Heart right ventricle (tissue), 16 donors: ENCODE data around the gene MEPCE. TPM values are rescaled to one million over a fixed set of nuclear protein-coding genes. Genes with fewer than 3 reads are reported as not detected.

ENCODE experiments used
- ATAC-seq, 8 donors: fragments of 200-7000 bp; cut with Tn5 transposase; one replicate each; pipeline ENCODE4 v1.9.1; 2020; ENCODE audit warnings: mild to moderate bottlenecking in 8 of 8, moderate library complexity in 8 of 8, moderate number of reproducible peaks in 1 of 8
- DNase-seq, 2 donors: peaks; one replicate each; pipeline ENCODE4 v3.0.0-alpha.2; 2020
- H3K27ac ChIP-seq, 10 donors: fragments of 200-600 bp; sonication (generic) in 2 of 10; one replicate each; pipeline versions ENCODE4 v1.5.0 to v1.8.0; 2020 to 2022; ENCODE audit warnings: mild to moderate bottlenecking in 3 of 10
- H3K27me3 ChIP-seq, 7 donors: fragments of 200-600 bp; one replicate each; pipeline ENCODE4 v1.8.0; 2021 to 2022; ENCODE audit warnings: mild to moderate bottlenecking in 2 of 7
- H3K36me3 ChIP-seq, 9 donors: fragments of 200-600 bp; sonication (generic) in 1 of 9; one replicate each; pipeline versions ENCODE4 v1.5.0 to v1.8.0; 2020 to 2022; ENCODE audit warnings: mild to moderate bottlenecking in 2 of 9
- H3K4me1 ChIP-seq, 9 donors: fragments of 200-600 bp; sonication (generic) in 1 of 9; one replicate each; pipeline versions ENCODE4 v1.5.0 to v1.8.0; 2020 to 2022; ENCODE audit warnings: mild to moderate bottlenecking in 4 of 9
- H3K4me3 ChIP-seq, 10 donors: fragments of 200-600 bp; sonication (generic) in 2 of 10; one replicate each; pipeline versions ENCODE4 v1.5.0 to v1.8.0; 2020 to 2022; ENCODE audit warnings: mild to moderate bottlenecking in 7 of 10, moderate library complexity in 2 of 10
- H3K9me3 ChIP-seq, 11 donors: fragments of 200-600 bp in 10 of 11; sonication (generic) in 2 of 11; one replicate each; pipeline versions ENCODE4 v1.5.0 to v1.8.0; 2013 to 2022; ENCODE audit warnings: mild to moderate bottlenecking in 2 of 11, control low read depth in 1 of 11, moderate library complexity in 1 of 11
- WGBS, 2 donors: extraction: QIAGEN DNeasy Blood & Tissue Kit; methylation state at CpG; one replicate each; pipeline ENCODE4 v1.1.7; 2013; ENCODE audit warnings: inconsistent platforms in 1 of 2; 5-methylcytosine and 5-hydroxymethylcytosine counted together
- intact Hi-C, 10 donors: fragments of 100-400 bp; cut with DNase I; formaldehyde crosslinking; loops; one replicate each; pipeline versions ENCODE4 v1.11.1 to v1.14.2; 2022
- polyA plus RNA-seq, 2 donors: library from polyadenylated mRNA; stranded (reverse); fragments of 200-250 nt; gene quantifications; one replicate each; pipeline ENCODE4 v1.2.3, GENCODE V29; 2013
- total RNA-seq, 10 donors: library from RNA; stranded (reverse); fragmentation: NEBNext Ultra II Directional in 3 of 10; extraction: Animal tissue kit (Norgen Biotek cat#: 25700) in 3 of 10; gene quantifications; one replicate each; pipeline versions ENCODE4 v1.2.1 to v1.2.4, GENCODE V29; 2021 to 2023
- TF ChIP-seq, protein P1 (sequence below), 9 donors: fragments of 200-600 bp; sonication (generic) in 2 of 9; IDR thresholded peaks; one replicate each; pipeline versions ENCODE4 v1.5.0 to v1.8.0; 2021 to 2022; ENCODE audit warnings: antibody characterized with exemption in 9 of 9, mild to moderate bottlenecking in 5 of 9, moderate library complexity in 1 of 9
- donor health status: Arrhythmogenic right ventricular cardiomyopathy.
- donor health status: ischemic (EF 13 %, LVEDD 7.1; RV severe dilation, severe dysfunction).
- donor health status: healthy with polysubstance abuse.
- donor health status: DM: no; HTN: yes; CAD: no.
- donor health status: DM: no; HTN: no; CAD: no.
- donor health status: ischemic (EF 25% LVEDD 6.9; RV normal size, moderate dysfunction).
- donor health status: ischemic (EF 25% LVEDD 5.7; RV mildly dilated, moderate dysfunction).
- donor health status: healthy.
- donor health status: DM: yes; HTN: yes; CAD: no.
- donor health status: Ischemic cardiomyopathy.
- donor health status: ischemic (EF 35%, LVEDD 5.7; RV mildly dilated, moderate dysfunction).
- donor health status: nonischemic (EF 11% LVEDD 7.7; RV severe dilation, severe dysfunction).
- donor health status: DM: yes; HTN: yes; CAD: no.
- donor health status: PGD.
- donor health status: ischemic (EF 29% LVEDD 5.4; RV normal size, mild dysfunction).
- donor health status: nonischemic (EF 23%, LVEDD 6.1; RV moderate dilation, normal function).

Gene MEPCE
- total and polyA plus RNA-seq, 12 donors, result 15.1 to 27.7 (median 22.7) TPM

DNA sequence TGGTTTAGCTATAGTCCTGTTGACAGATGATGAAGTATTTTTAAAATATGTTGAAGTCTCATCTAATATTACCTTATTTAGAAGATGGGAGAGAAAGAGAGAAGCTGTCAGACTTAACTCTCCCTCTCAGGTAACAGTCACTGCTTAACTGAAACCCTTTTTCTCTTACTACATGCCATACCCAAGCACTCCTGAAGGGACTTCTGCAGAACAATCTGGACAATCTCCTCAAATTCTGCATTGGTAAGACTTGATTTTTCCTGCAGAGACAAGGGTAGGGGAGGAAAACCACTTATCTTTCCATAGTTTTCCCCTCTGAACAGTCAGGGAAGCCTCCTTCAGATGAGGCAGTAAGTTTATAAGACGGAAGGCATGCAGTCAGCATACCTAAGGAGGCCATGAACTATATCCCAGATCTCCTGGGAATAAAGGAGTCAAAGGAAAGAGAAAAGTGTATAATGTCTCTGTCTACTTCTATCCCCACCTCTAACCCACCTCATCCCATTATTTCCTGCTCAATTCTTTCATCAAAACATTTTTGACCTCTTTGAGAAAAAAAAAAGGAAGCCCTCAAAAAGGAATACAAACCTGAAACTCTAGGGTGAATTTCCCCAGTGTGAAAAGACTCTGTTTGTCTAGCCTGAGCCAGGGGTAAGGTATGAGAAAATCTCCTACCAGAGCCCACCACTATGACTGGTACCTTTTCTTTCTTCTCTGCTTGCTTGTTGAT, 10.5 kb upstream of the MEPCE start:
- 84 to 89% methylated on average over 1 of the region's 1 CpG for WGBS, 2 donors
- no peaks in the 10 kb centered on the region for H3K27me3 ChIP-seq
- H3K4me3 ChIP-seq, result no peak overlapping the region
- H3K27ac ChIP-seq, result no peak overlapping the region
- ATAC-seq (no peak), DNase-seq (no peak)
- TF ChIP-seq, protein P1, sequence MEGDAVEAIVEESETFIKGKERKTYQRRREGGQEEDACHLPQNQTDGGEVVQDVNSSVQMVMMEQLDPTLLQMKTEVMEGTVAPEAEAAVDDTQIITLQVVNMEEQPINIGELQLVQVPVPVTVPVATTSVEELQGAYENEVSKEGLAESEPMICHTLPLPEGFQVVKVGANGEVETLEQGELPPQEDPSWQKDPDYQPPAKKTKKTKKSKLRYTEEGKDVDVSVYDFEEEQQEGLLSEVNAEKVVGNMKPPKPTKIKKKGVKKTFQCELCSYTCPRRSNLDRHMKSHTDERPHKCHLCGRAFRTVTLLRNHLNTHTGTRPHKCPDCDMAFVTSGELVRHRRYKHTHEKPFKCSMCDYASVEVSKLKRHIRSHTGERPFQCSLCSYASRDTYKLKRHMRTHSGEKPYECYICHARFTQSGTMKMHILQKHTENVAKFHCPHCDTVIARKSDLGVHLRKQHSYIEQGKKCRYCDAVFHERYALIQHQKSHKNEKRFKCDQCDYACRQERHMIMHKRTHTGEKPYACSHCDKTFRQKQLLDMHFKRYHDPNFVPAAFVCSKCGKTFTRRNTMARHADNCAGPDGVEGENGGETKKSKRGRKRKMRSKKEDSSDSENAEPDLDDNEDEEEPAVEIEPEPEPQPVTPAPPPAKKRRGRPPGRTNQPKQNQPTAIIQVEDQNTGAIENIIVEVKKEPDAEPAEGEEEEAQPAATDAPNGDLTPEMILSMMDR (IDR thresholded peaks at IDR 0.05), result no peak
- intact Hi-C loops, result no loop called here
- H3K9me3 ChIP-seq, result no peaks in the 10 kb centered on the region
- no peaks in the 10 kb centered on the region for H3K4me1 ChIP-seq
- peaks cover 0 to 6% (median 0%) of the 10 kb centered on the region in 9 donors for H3K36me3 ChIP-seq

DNA sequence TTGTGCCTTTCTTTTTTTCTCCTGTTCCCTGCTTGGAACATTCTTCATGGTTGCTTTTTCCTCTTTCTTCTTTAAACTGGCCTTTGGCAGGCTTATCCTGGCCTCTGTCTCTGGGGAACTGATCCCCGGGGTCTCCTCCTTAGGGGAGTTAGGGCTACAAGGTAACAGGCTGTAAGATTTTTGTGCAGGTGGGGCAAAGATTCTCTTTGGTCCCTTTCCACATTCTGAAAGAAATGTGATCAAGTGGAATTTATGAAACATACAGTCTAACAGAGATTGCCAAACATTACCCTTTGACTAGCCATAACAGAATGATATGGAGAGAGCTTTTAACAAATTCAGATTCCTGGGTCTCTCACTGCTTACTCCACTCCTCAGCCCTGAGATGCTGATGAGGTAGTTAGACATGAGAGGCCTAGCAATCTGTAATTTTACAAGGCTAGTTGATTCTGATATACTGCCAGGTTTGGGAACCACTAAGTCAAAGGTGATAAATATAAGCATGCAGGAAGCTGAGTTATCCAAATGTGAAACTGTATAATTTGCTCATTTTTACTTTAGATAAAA, 9.9 kb upstream of the MEPCE start:
- ATAC-seq, result no peak
- no peaks in the 10 kb centered on the region for H3K4me1 ChIP-seq
- peaks cover 0 to 7% (median 0%) of the 10 kb centered on the region in 9 donors for H3K36me3 ChIP-seq
- no peaks in the 10 kb centered on the region for H3K9me3 ChIP-seq
- no peak overlapping the region for H3K27ac ChIP-seq
- no peak for DNase-seq
- H3K27me3 ChIP-seq, result no peaks in the 10 kb centered on the region
- 41 to 72% methylated on average over 1 of the region's 1 CpG for WGBS, 2 donors
- intact Hi-C loops, result no loop called here
- TF ChIP-seq, protein P1 (IDR thresholded peaks at IDR 0.05), result no peak
- no peak overlapping the region for H3K4me3 ChIP-seq

- Histone ChIP-seq H3K27ac (no peak overlapping the region), H3K4me3 (no peak overlapping the region), H3K4me1 (peaks cover 0 to 9% (median 6%) of the 10 kb centered on the region in 9 donors), H3K9me3 (no peaks in the 10 kb centered on the region), H3K36me3 (peaks cover 0 to 8% (median 0%) of the 10 kb centered on the region in 9 donors), H3K27me3 (no peaks in the 10 kb centered on the region)
- WGBS, 2 donors, result 84 to 92% methylated on average over 6 of the region's 6 CpGs
- ATAC-seq, result no peak
- intact Hi-C loops, result no loop called here
- no peak for DNase-seq
- TF ChIP-seq, protein P1 (IDR thresholded peaks at IDR 0.05), result no peak
Measured at GRCh38 chr7:100423315-100423714, 6.3 kb upstream of the MEPCE start.

DNA sequence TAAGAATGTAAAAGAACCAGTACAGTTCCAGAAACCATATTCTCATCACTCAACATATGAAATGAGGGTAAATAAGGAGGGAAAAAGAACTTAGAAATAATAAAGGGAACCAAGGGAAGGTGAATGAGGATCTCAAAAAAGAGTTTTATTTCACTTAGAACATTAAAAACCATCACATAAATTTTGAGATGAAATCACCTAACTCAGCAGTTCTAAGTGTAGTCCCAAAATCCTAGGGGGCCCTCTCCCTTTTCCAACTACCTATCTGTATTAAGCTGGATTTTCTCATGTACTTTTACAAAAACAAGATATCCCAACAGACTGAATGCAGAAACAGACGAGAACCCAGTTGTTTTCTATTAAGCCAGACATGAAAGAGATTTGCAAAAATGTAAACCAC, 4.3 kb upstream of the MEPCE start:
- peaks cover 0 to 8% (median 0%) of the 10 kb centered on the region in 9 donors for H3K36me3 ChIP-seq
- ATAC-seq, result no peak
- H3K27me3 ChIP-seq, result no peaks in the 10 kb centered on the region
- no peaks in the 10 kb centered on the region for H3K9me3 ChIP-seq
- no peak overlapping the region for H3K4me3 ChIP-seq
- intact Hi-C loops, result no loop called here
- DNase-seq, result no peak
- TF ChIP-seq, protein P1 (IDR thresholded peaks at IDR 0.05), result no peak
- H3K4me1 ChIP-seq, result peaks cover 1 to 12% (median 9%) of the 10 kb centered on the region in 9 donors
- 31 to 74% methylated on average over 1 of the region's 1 CpG for WGBS, 2 donors
- H3K27ac ChIP-seq, result no peak overlapping the region
